ENCODE measurements around the gene MYCBP2.
A peak's percentile ranks its signal among the peaks of the same experiment; 100 is the strongest.
"Not testable (repeated sequence)": the region's sequence is repeated elsewhere in the genome, so short reads cannot be mapped to it uniquely, and the experiment has no call there.

MYCBP2 gene

GRCh38 chr13:77338329-77338728, 11.4 kb upstream of the MYCBP2 start:
- no peak for DNase-seq

GRCh38 chr13:77337159-77337558, 10.3 kb upstream of the MYCBP2 start:
- no peak for DNase-seq

- DNase-seq = no peak
Observed at GRCh38 chr13:77335543-77335942, 8.6 kb upstream of the MYCBP2 start.

DNA sequence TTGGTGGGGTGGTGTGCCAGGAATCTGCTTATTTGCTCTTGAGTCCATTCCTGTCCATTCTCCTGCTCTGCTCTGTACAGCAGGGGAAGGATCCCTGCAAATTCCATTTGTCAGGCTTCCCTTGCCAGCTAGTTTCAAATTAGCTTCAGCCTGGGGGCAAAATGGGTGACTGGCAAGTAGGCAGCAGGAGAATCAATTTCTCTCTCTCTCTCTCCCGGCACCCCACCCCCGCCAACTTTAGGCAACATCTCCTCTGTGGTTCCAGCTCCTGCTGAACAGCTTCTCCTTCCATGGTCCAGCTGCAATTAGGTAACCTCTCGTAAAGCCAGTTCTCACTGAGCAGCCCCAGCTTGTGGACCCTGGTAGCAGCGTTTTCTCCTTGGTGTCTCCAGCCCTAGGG, 6.7 kb upstream of the MYCBP2 start:
- DNase-seq = no peak

DNA sequence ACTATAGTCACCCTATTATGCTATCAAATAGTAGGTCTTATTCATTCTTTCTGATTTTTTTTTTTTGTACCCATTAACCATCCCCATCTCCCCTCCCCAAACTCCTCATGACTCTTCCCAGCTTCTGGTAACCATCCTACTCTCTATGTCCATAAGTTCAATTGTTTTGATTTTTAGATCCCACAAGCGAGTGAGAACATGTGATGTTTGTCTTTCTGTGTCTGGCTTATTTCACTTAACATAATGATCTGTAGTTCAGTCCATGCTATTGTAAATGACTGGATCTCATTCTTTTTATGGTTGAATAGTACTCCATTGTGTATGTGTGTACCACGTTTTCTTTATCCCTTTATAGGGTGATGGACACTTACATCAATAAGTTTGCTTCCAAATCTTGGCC, 4.5 kb upstream of the MYCBP2 start:
- DNase-seq = no peak

GRCh38 chr13:77329911-77330584, 3.2 kb upstream of the MYCBP2 start:
- no peak for DNase-seq

GRCh38 chr13:77329133-77329910, 2.4 kb upstream of the MYCBP2 start:
- DNase-seq = peak; percentile 51

GRCh38 chr13:77328819-77329132, 1.9 kb upstream of the MYCBP2 start:
- DNase-seq = no peak

- no peak for DNase-seq
Observed at GRCh38 chr13:77325371-77325980, 1.4 kb downstream of the MYCBP2 start.

DNA sequence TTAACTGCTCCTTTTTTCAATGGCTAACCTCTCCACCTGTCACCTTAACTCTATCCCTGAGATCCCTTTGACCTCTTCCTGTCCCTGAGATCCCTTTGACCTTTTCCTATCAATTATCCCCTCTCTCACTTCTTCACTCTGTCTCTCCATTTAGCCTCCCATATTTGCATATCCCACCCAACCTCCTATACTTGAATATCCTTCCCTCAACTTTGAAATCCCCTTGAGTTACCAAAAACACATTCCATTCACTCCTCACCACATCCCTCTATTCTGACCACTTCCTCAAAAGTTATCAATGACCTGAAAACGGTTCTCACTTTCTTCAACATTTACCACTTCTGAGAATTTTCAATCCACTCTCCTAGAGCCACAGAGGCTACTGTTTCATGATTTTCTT, 3.0 kb downstream of the MYCBP2 start:
- DNase-seq = no peak

- DNase-seq = no peak
Observed at GRCh38 chr13:77319536-77319935, 7.4 kb downstream of the MYCBP2 start.

DNA sequence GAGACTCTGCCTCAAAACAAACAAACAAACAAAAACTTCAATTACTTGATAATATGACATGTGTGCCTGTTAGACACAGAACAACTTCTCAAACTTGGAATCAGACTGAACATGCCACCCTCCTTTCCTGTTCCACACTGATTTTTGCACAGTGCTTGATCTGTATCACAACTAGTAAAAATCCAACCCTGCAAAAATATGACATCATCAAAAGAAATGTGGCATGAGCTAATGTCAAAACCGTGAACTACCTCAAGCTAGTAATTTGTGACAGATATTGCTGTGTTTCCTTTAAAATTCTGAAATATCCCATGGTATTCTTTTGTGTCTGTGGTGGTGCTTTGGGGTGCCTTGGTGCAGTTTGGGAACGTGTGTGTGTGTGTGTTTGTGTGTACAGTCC, 8.2 kb downstream of the MYCBP2 start:
- DNase-seq = no peak

DNA sequence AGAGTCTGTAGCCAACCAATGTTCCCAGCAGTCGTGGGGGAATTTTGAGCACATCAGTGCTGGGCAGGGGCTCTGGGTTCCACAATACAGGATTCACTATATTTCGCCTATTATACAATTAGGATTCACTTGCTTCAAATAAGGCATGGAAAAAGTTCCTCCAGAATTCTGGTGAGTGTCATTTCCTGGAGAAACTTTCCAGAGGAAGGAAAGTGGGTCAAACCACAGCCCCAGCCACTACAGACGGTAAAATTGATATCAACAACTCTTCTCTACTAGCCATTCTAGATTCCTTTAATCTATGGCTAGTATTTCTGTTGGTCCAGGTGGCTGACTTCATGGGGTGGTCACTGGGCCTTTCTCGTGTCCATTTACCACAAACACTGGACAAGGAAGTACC, 10.5 kb downstream of the MYCBP2 start:
- no peak for DNase-seq

DNA sequence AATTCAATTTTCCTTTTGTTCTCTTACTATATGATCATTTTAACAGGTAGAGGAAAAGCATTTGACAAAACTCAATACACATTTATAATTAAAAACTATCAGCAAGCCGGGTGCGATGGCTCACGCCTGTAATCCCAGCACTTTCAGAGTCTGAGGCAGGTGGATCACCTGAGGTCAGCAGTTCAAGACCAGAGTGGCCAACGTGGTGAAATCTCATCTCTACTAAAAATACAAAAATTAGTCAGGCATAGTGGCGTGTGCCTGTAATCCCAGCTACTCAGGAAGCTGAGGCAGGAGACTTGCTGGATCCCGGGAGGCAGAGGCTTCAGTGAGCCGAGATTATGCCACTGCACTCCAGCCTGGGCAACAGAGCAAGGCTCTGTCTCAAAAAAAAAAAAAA, 11.4 kb downstream of the MYCBP2 start:
- not testable (repeated sequence) for DNase-seq

- no peak for DNase-seq
Observed at GRCh38 chr13:77313923-77314322, 13.0 kb downstream of the MYCBP2 start.

- DNase-seq = no peak
Observed at GRCh38 chr13:77312311-77312710, 14.6 kb downstream of the MYCBP2 start.

- DNase-seq = no peak
Observed at GRCh38 chr13:77310579-77311279, 16.2 kb downstream of the MYCBP2 start.

DNA sequence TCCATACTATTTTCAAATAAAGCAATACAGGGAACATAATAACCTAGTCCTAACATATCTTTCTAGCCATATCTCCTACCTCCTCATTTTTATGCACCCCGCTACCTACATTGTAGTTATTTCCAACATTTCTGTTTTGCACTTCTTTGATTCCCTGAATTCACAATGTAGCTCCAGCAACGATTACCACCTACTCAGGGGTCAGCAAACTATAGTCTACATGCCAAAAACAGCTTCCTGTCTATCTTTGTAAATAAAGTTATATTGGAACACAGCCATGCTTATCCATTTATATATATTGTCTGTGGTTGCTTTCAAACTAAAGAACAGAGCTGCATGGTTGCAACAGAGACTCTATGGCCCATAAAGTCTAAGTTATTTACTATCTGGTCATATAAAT, 16.7 kb downstream of the MYCBP2 start:
- DNase-seq = no peak

DNA sequence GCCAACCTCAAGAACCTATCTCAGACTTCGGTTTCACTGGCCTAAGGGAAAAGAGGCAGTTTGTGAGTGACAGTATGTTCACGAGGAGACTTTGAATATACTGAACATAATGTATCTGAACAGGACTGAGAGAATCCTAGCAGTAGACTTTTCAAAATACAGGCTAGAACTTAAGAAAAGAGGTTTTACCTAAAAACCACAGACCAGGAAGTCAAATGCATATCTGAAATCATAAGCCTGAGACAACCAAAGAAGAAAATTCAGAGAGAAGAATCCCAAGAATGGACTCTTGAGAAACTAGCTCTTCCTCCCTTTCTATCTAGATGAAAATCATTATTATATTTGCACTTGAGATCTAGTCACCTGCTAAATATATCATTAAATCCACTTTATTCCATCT, 17.6 kb downstream of the MYCBP2 start:
- no peak for DNase-seq

GRCh38 chr13:77306458-77306857, 20.4 kb downstream of the MYCBP2 start:
- no peak for DNase-seq

GRCh38 chr13:77305266-77305665, 21.6 kb downstream of the MYCBP2 start:
- no peak for DNase-seq

DNA sequence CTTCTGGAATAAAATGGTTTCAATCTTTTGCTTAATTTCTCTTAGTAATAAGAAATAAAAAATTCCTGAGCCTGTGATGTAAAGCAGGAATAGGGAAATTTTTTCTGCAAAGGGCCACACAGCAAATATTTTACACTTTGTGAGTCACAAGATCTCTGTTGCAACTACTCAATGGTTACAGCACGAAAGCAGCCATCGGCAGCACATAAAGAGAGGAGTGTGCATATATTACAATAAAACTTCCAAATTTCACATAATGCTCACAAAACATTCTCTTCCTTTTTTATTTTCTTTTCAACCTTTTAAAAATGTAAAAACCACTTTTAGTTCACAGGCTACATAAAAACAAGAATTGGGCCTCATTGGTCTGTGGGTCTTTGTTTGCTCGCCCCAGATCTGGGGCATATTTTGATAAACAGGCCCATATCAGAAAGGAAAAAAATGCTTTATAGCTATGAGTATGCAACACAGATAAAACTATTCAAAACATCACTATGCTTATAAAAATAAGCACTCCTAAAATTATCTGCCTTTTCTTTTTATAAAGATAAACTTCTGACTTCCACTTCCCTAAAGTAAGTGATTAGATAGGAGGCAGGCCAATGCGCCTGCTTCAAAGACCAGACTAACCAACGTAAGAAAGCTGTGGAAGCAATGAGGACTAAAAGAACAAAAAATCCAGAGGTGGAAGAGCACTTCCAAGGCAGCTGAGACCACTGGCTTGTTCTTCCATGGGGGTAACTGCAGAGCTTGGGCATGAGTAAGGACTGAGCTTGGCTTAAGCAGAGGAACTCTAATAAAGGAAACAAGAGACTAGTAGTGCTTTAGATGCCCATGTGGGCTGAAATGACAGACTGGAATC, 26.5 kb downstream of the MYCBP2 start:
- DNase-seq = no peak

DNA sequence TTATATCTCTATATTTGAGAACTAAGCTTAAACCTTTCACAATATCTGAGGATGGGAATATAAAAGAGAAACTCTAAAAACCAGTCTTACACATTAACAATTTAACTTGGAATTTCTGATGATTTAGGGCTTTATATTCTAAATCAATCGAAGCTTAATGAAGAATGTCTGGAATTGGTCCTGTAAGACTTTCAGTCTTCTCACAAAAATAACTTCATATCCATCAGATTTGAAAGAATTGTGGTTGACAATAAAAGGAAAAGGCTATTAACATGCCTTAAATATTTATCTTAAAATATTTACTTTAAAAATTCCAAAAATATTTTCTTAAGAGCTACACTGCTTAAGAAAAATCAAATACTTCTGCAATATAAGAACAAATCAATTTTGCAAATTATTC, 27.3 kb downstream of the MYCBP2 start:
- no peak for DNase-seq

Data from 8988T (cell line).